Esophagus squamous epithelium (tissue), 4 donors: ENCODE data around the gene ATPAF2.

ENCODE experiments used
- CTCF ChIP-seq, 6 experiments: fragments of 450-650 bp in 4 of 6; fragments of 200-600 bp in 2 of 6; sonication (generic) in 2 of 6; IDR thresholded peaks; one replicate each; pipeline ENCODE4 v1.5.1; 2016 to 2019; ENCODE audit warnings: antibody characterized with exemption in 6 of 6, mild to moderate bottlenecking in 4 of 6, moderate library complexity in 4 of 6
- POLR2A ChIP-seq, 4 donors: fragments of 450-650 bp; IDR thresholded peaks; one replicate each; pipeline ENCODE4 v1.6.1; 2017; ENCODE audit warnings: antibody characterized with exemption in 4 of 4, mild to moderate bottlenecking in 4 of 4, moderate library complexity in 3 of 4

- TF ChIP-seq CTCF (IDR thresholded peaks at IDR 0.05), result no peak
- no peak for TF ChIP-seq POLR2A (IDR thresholded peaks at IDR 0.05)
Observed at GRCh38 chr17:17985153-17985552, 53.8 kb downstream of the ATPAF2 start.
